ENCODE measurements around the gene SNX7. TPM values are rescaled to one million over a fixed set of nuclear protein-coding genes. Genes with fewer than 3 reads are reported as not detected.
A peak's percentile ranks its signal among the peaks of the same experiment; 100 is the strongest.

The SNX7 gene
- total and polyA plus RNA-seq, 2 donors from 2014 or later: 28.4 to 34.6 TPM

DNA sequence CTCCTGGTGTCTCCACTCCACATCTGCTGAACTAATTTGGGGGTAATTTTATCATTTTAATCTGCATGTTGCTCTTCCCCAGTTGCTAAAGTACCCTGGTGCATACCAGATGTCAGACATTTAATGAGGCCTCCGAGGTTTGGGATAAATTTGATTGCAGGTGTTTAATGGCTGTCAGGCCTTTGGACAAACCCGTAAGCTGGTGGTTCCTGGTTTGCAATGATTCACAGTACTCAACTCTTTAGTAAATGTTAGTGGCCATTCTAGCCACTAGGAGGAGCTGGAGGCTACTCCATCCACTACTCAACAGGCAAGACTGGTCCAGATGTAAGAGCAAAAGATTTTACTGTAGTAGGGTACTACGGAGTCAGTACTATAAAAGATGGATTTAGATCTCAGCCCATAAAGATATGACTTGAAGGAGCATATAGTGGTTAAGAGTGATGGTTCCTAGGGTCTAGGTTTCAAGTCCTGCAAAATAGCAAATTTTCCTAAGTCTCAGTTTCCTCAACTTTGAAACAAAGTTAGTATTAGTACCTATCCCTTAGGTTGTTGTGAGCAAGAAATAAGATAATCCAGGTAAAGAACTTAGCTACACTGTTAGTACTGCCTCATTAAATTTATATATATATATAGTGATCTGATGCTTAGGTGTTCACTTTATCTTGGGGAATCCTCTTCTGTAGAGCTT lies 132.8 kb downstream of the SNX7 start:
- Histone ChIP-seq H3K9me3 (ENCODE audit: control insufficient read depth in 2 of 3, insufficient read depth in 1 of 3, low read length in 3 of 3) (no peaks in the 10 kb centered on the region), H3K9ac (ENCODE audit: low read length in 3 of 3) (no peak overlapping the region), H3K36me3 (ENCODE audit: control insufficient read depth in 2 of 3, insufficient read depth in 3 of 3, low read length in 3 of 3) (no peaks in the 10 kb centered on the region), H3K27ac (ENCODE audit: low read depth in 2 of 2, low read length in 2 of 2) (no peak overlapping the region), H3K4me3 (ENCODE audit: low read length in 3 of 3) (no peak overlapping the region), H3K27me3 (ENCODE audit: control insufficient read depth, insufficient read depth, low read length) (no peaks in the 10 kb centered on the region), H3K4me1 (ENCODE audit: control insufficient read depth in 2 of 3, insufficient read depth in 2 of 3, low read depth in 1 of 3, low read length in 3 of 3) (no peaks in the 10 kb centered on the region)
- TF ChIP-seq, protein P1, sequence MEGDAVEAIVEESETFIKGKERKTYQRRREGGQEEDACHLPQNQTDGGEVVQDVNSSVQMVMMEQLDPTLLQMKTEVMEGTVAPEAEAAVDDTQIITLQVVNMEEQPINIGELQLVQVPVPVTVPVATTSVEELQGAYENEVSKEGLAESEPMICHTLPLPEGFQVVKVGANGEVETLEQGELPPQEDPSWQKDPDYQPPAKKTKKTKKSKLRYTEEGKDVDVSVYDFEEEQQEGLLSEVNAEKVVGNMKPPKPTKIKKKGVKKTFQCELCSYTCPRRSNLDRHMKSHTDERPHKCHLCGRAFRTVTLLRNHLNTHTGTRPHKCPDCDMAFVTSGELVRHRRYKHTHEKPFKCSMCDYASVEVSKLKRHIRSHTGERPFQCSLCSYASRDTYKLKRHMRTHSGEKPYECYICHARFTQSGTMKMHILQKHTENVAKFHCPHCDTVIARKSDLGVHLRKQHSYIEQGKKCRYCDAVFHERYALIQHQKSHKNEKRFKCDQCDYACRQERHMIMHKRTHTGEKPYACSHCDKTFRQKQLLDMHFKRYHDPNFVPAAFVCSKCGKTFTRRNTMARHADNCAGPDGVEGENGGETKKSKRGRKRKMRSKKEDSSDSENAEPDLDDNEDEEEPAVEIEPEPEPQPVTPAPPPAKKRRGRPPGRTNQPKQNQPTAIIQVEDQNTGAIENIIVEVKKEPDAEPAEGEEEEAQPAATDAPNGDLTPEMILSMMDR (IDR thresholded peaks at IDR 0.05; ENCODE audit: borderline replicate concordance, extremely low read depth, insufficient read depth): peak; percentile 67
- DNase-seq: peak in 4 of 5 donors; percentile 55 to 87 (median 72)
- intact Hi-C loops (cut with DNase I): no loop called here
- peak; percentile 54 for FAIRE-seq

GRCh38 chr1:98796049-98796448 lies 134.5 kb downstream of the SNX7 start:
- intact Hi-C loops (cut with DNase I): no loop called here
- H3K4me3 ChIP-seq (ENCODE audit: low read length in 3 of 3): no peak overlapping the region
- H3K27ac ChIP-seq (ENCODE audit: low read depth in 2 of 2, low read length in 2 of 2): no peak overlapping the region
- H3K9ac ChIP-seq (ENCODE audit: low read length in 3 of 3): no peak overlapping the region
- no peak for FAIRE-seq
- TF ChIP-seq, protein P1 (IDR thresholded peaks at IDR 0.05; ENCODE audit: borderline replicate concordance, extremely low read depth, insufficient read depth): no peak
- H3K36me3 ChIP-seq (ENCODE audit: control insufficient read depth in 2 of 3, insufficient read depth in 3 of 3, low read length in 3 of 3): no peaks in the 10 kb centered on the region
- H3K4me1 ChIP-seq (ENCODE audit: control insufficient read depth in 2 of 3, insufficient read depth in 2 of 3, low read depth in 1 of 3, low read length in 3 of 3): no peaks in the 10 kb centered on the region
- H3K27me3 ChIP-seq (ENCODE audit: control insufficient read depth, insufficient read depth, low read length): no peaks in the 10 kb centered on the region
- no peak for DNase-seq
- no peaks in the 10 kb centered on the region for H3K9me3 ChIP-seq (ENCODE audit: control insufficient read depth in 2 of 3, insufficient read depth in 1 of 3, low read length in 3 of 3)

- DNase-seq (no peak), FAIRE-seq (no peak)
- Histone ChIP-seq H3K36me3 (ENCODE audit: control insufficient read depth in 2 of 3, insufficient read depth in 3 of 3, low read length in 3 of 3) (no peaks in the 10 kb centered on the region), H3K4me1 (ENCODE audit: control insufficient read depth in 2 of 3, insufficient read depth in 2 of 3, low read depth in 1 of 3, low read length in 3 of 3) (no peaks in the 10 kb centered on the region), H3K27me3 (ENCODE audit: control insufficient read depth, insufficient read depth, low read length) (no peaks in the 10 kb centered on the region), H3K4me3 (ENCODE audit: low read length in 3 of 3) (no peak overlapping the region), H3K9ac (ENCODE audit: low read length in 3 of 3) (no peak overlapping the region), H3K9me3 (ENCODE audit: control insufficient read depth in 2 of 3, insufficient read depth in 1 of 3, low read length in 3 of 3) (no peaks in the 10 kb centered on the region), H3K27ac (ENCODE audit: low read depth in 2 of 2, low read length in 2 of 2) (no peak overlapping the region)
- intact Hi-C loops (cut with DNase I): no loop called here
- TF ChIP-seq, protein P1 (IDR thresholded peaks at IDR 0.05; ENCODE audit: borderline replicate concordance, extremely low read depth, insufficient read depth): no peak
Observed at GRCh38 chr1:98797506-98797905, 136.0 kb downstream of the SNX7 start.
